Gastrocnemius medialis (tissue), 4 donors: ENCODE measurements around the gene BMP7.

Experiments used
- POLR2A ChIP-seq, 2 donors: fragments of 450-650 bp; IDR thresholded peaks; one replicate each; pipeline ENCODE4 v1.6.1; 2017; ENCODE audit warnings: antibody characterized with exemption in 2 of 2, mild to moderate bottlenecking in 2 of 2, moderate library complexity in 2 of 2
- TF ChIP-seq, protein P1 (sequence below), 5 experiments: fragments of 450-650 bp in 3 of 5; fragments of 200-600 bp in 2 of 5; sonication (generic) in 2 of 5; IDR thresholded peaks in 4 of 5; conservative IDR thresholded peaks in 1 of 5; 1 replicate in 4 of 5; 2 replicates in 1 of 5; pipeline ENCODE4 v1.5.1; 2016 to 2019; ENCODE audit warnings: antibody characterized with exemption in 5 of 5, mild to moderate bottlenecking in 3 of 5, moderate library complexity in 3 of 5

DNA sequence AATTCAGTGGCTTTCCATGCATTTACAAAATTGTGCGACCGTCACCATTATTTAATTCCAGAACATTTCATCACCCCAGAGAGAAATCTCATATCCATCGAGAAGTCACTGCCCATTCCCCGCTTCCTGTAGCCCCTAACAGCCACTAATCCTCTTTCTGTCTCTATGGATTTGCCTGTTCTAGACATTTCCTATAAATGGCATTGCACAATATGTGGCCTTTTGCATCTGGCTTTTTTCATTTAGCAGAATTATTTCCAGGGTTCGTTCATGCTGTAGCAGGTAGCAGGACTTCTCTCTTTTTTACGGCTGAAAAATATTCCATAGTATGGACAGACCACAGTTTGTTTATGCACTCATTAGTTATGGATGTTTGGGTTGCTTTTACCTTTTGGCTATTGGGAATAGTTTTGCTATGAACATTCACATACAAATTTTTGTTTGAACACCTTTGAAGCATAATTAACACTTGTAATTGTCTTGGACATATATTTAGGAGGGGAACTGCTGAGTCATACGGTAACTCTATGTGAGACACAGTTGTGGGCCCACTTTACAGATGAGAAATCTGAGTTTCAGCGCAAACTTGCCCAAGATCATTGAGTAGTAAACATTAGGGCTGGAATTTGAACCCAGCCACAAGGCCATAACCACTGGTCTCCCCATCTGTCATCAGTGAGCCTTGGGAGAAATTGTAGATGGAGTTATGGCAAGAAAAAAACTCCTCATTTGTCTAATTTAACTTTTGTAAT is 126.9 kb downstream of the BMP7 start:
- TF ChIP-seq POLR2A (IDR thresholded peaks at IDR 0.05), result no peak
- TF ChIP-seq, protein P1, sequence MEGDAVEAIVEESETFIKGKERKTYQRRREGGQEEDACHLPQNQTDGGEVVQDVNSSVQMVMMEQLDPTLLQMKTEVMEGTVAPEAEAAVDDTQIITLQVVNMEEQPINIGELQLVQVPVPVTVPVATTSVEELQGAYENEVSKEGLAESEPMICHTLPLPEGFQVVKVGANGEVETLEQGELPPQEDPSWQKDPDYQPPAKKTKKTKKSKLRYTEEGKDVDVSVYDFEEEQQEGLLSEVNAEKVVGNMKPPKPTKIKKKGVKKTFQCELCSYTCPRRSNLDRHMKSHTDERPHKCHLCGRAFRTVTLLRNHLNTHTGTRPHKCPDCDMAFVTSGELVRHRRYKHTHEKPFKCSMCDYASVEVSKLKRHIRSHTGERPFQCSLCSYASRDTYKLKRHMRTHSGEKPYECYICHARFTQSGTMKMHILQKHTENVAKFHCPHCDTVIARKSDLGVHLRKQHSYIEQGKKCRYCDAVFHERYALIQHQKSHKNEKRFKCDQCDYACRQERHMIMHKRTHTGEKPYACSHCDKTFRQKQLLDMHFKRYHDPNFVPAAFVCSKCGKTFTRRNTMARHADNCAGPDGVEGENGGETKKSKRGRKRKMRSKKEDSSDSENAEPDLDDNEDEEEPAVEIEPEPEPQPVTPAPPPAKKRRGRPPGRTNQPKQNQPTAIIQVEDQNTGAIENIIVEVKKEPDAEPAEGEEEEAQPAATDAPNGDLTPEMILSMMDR (IDR thresholded peaks at IDR 0.05 in 4 of 5, conservative IDR thresholded peaks at IDR 0.05 in 1 of 5), result no peak
